Measurements from ENCODE around the gene C12orf56.

C12orf56 gene

GRCh38 chr12:64390275-64390851 is at the start of gene C12orf56:
Gene C12orf56, minus strand, starts transcription at chr12:64390758. Its CDS starts 193 bp downstream, at chr12:64390565.
- DNase-seq (ENCODE audit: low read depth), result no peak

- DNase-seq (ENCODE audit: low read depth), result no peak
Measured at GRCh38 chr12:64440100-64440499, 49.5 kb upstream of the C12orf56 start.

- DNase-seq (ENCODE audit: low read depth), result no peak
Measured at GRCh38 chr12:64433915-64434314, 43.4 kb upstream of the C12orf56 start.

GRCh38 chr12:64431791-64432190 is 41.2 kb upstream of the C12orf56 start:
- no peak for DNase-seq (ENCODE audit: low read depth)

- no peak for DNase-seq (ENCODE audit: low read depth)
Measured at GRCh38 chr12:64430886-64431285, 40.3 kb upstream of the C12orf56 start.

- no peak for DNase-seq (ENCODE audit: low read depth)
Measured at GRCh38 chr12:64428956-64429355, 38.4 kb upstream of the C12orf56 start.

GRCh38 chr12:64427988-64428387 is 37.4 kb upstream of the C12orf56 start:
- DNase-seq (ENCODE audit: low read depth), result no peak

- no peak for DNase-seq (ENCODE audit: low read depth)
Measured at GRCh38 chr12:64419696-64420095, 29.1 kb upstream of the C12orf56 start.

GRCh38 chr12:64418209-64418608 is 27.7 kb upstream of the C12orf56 start:
- DNase-seq (ENCODE audit: low read depth), result no peak

- no peak for DNase-seq (ENCODE audit: low read depth)
Measured at GRCh38 chr12:64413884-64414283, 23.3 kb upstream of the C12orf56 start.

- no peak for DNase-seq (ENCODE audit: low read depth)
Measured at GRCh38 chr12:64412459-64412858, 21.9 kb upstream of the C12orf56 start.

- no peak for DNase-seq (ENCODE audit: low read depth)
Measured at GRCh38 chr12:64411427-64411826, 20.9 kb upstream of the C12orf56 start.

GRCh38 chr12:64407342-64408223 is 17.0 kb upstream of the C12orf56 start:
- no peak for DNase-seq (ENCODE audit: low read depth)

- DNase-seq (ENCODE audit: low read depth), result peak; percentile 56
Measured at GRCh38 chr12:64404470-64405256, 14.1 kb upstream of the C12orf56 start.

- DNase-seq (ENCODE audit: low read depth), result peak; percentile 92
Measured at GRCh38 chr12:64403707-64404469, 13.3 kb upstream of the C12orf56 start, which contains the start of gene XPOT. Gene XPOT, plus strand, starts transcription at chr12:64404392. Its CDS starts 5,644 bp downstream, at chr12:64410036.

GRCh38 chr12:64402181-64402580 is 11.6 kb upstream of the C12orf56 start:
- no peak for DNase-seq (ENCODE audit: low read depth)

GRCh38 chr12:64400041-64400440 is 9.5 kb upstream of the C12orf56 start:
- DNase-seq (ENCODE audit: low read depth), result no peak

GRCh38 chr12:64395739-64396138 is 5.2 kb upstream of the C12orf56 start:
- no peak for DNase-seq (ENCODE audit: low read depth)

GRCh38 chr12:64392221-64392620 is 1.7 kb upstream of the C12orf56 start:
- DNase-seq (ENCODE audit: low read depth), result no peak

- DNase-seq (ENCODE audit: low read depth), result no peak
Measured at GRCh38 chr12:64389154-64389553, 1.4 kb downstream of the C12orf56 start.

- DNase-seq (ENCODE audit: low read depth), result no peak
Measured at GRCh38 chr12:64387197-64387816, 3.3 kb downstream of the C12orf56 start.
